OCI-LY7 (cell line): ENCODE measurements around the gene BASP1. TPM values are rescaled to one million over a fixed set of nuclear protein-coding genes. Genes with fewer than 3 reads are reported as not detected.
A peak's percentile ranks its signal among the peaks of the same experiment; 100 is the strongest.
"Not testable (repeated sequence)": the region's sequence is repeated elsewhere in the genome, so short reads cannot be mapped to it uniquely, and the experiment has no call there.

Source experiments
- BruUV-seq: library from RNA; stranded (reverse); fragments of 400-500 nt; replicated peaks from 2 replicates; lab custom pipeline; 2021; lab: Mats Ljungman, UMichigan
- CTCF ChIA-PET: fragments of 300-600 bp; sonication (Branson Sonifier 250); formaldehyde crosslinking; loops from one replicate; lab custom pipeline; 2022; ENCODE audit warnings: antibody characterized with exemption; ENCODE audit not compliant: unreplicated experiment; lab: Charles Lee
- POLR2A ChIA-PET: fragments of 300-600 bp; sonication (Branson Sonifier 250); formaldehyde crosslinking; loops from one replicate; lab custom pipeline; 2022; ENCODE audit warnings: antibody characterized with exemption; lab: Charles Lee
- DNase-seq: peaks from one replicate; pipeline ENCODE4 v3.0.0-alpha.2; 2015; ENCODE audit warnings: low spot score
- H2AFZ ChIP-seq: fragments of 200-600 bp; sonication (generic), shearing (Covaris generic); 2 replicates; pipeline ENCODE4 v1.6.1; 2014; ENCODE audit warnings: mild to moderate bottlenecking, antibody characterized with exemption, low read length, moderate library complexity
- H3K27ac ChIP-seq: fragments of 200-600 bp; sonication (generic); 2 replicates; pipeline ENCODE4 v1.5.1; 2014; ENCODE audit warnings: mixed run types, low read depth, mild to moderate bottlenecking, moderate library complexity, low read length, inconsistent platforms; ENCODE audit not compliant: poor library complexity, severe bottlenecking
- H3K36me3 ChIP-seq: fragments of 200-600 bp; sonication (generic); 2 replicates; pipeline ENCODE4 v1.6.1; 2014; ENCODE audit warnings: mild to moderate bottlenecking, antibody characterized with exemption, low read length, moderate library complexity, mixed read lengths; ENCODE audit not compliant: insufficient read depth
- H3K4me1 ChIP-seq: fragments of 200-600 bp; sonication (generic); 2 replicates; pipeline ENCODE4 v1.5.1; 2014; ENCODE audit warnings: mild to moderate bottlenecking, low read length; ENCODE audit not compliant: insufficient read depth, poor library complexity, severe bottlenecking
- H3K4me2 ChIP-seq: fragments of 200-600 bp; sonication (generic); 2 replicates; pipeline ENCODE4 v1.6.1; 2014; ENCODE audit warnings: mild to moderate bottlenecking, low read length
- H3K4me3 ChIP-seq: fragments of 200-600 bp; sonication (generic); 2 replicates; pipeline ENCODE4 v1.5.1; 2014; ENCODE audit warnings: mild to moderate bottlenecking, low read depth, low read length; ENCODE audit not compliant: poor library complexity, severe bottlenecking
- H3K79me2 ChIP-seq: fragments of 200-600 bp; sonication (generic); 2 replicates; pipeline ENCODE4 v1.6.1; 2016; ENCODE audit warnings: low read depth, mild to moderate bottlenecking, low read length, moderate library complexity, mixed read lengths; ENCODE audit not compliant: insufficient read depth
- H3K9me2 ChIP-seq: fragments of 200-600 bp; sonication (generic); 2 replicates; pipeline ENCODE4 v1.6.1; 2016; ENCODE audit warnings: mild to moderate bottlenecking, low read length, mixed read lengths; ENCODE audit not compliant: insufficient read depth
- H3K9me3 ChIP-seq: fragments of 200-600 bp; sonication (generic); 2 replicates; pipeline ENCODE4 v1.6.1; 2014; ENCODE audit warnings: mild to moderate bottlenecking, mixed run types, low read length, mixed read lengths
- H4K20me1 ChIP-seq: fragments of 200-600 bp; sonication (generic); 2 replicates; pipeline ENCODE4 v1.6.1; 2014; ENCODE audit warnings: mild to moderate bottlenecking, antibody characterized with exemption, low read length, moderate library complexity, mixed read lengths; ENCODE audit not compliant: insufficient read depth
- EZH2phosphoT487 ChIP-seq: fragments of 200-600 bp; sonication (generic); IDR thresholded peaks from 2 replicates; pipeline ENCODE4 v1.6.1; 2018; ENCODE audit warnings: low read depth, borderline replicate concordance, mild to moderate bottlenecking, mixed run types, antibody characterized with exemption, low read length, moderate library complexity, mixed read lengths
- intact Hi-C: fragments of 100-400 bp; cut with micrococcal nuclease; formaldehyde crosslinking; loops from one replicate; pipeline ENCODE4 v1.10.0; 2022; ENCODE audit not compliant: unreplicated experiment
- total RNA-seq, 2 experiments: library from RNA; depleted of rRNA in 1 of 2; stranded (reverse); fragments of >200 nt in 1 of 2; shearing (Covaris generic) in 1 of 2; gene quantifications; 2 replicates each; pipeline ENCODE4 v1.2.3, GENCODE V29; 2014 to 2022
- TF ChIP-seq, protein P1 (sequence below): fragments of 200-600 bp; sonication (generic); conservative IDR thresholded peaks from 2 replicates; pipeline ENCODE4 v1.5.1; 2014; ENCODE audit warnings: mild to moderate bottlenecking, antibody characterized with exemption, low read length, moderate library complexity, mixed read lengths

Gene BASP1
- total RNA-seq, 2 experiments from 2014 or later = 23.4 to 64.8 TPM

DNA sequence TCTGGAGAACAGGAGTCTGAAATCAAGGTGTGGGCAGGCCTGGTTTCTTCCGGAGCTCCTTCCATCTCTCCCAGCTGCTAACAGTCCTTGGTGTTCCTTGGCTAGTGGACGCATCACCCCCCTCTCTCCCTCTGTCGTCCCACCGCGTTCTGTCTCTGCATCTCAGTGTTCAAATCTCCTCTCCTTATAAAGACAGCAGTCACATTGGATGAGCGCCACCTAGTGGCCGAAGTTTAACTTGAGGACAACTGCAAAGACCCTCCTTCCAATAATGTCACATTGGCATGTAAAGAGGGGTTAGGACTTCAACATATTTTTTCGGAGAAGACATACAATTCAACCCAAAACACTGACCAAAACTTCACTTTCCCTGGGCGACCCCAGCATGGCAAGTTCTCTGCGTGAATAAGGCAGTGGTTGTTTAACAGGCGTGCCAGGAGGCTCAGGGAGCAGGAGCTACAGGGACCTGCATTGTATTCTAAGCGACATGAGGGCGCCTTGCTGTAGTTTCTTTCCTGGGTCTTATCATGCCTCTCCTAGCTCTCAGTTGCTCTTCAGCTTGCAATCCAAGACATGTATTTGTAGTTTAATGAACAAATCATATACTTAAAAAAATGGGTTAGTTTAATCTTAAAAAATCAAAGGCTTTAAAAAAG is 27.9 kb upstream of the BASP1 start:
- no peaks in the 10 kb centered on the region for H3K79me2 ChIP-seq
- no peak overlapping the region for H3K4me2 ChIP-seq
- ChIA-PET POLR2A (no interaction called here), CTCF (no interaction called here)
- no peak for TF ChIP-seq EZH2phosphoT487
- TF ChIP-seq, protein P1, sequence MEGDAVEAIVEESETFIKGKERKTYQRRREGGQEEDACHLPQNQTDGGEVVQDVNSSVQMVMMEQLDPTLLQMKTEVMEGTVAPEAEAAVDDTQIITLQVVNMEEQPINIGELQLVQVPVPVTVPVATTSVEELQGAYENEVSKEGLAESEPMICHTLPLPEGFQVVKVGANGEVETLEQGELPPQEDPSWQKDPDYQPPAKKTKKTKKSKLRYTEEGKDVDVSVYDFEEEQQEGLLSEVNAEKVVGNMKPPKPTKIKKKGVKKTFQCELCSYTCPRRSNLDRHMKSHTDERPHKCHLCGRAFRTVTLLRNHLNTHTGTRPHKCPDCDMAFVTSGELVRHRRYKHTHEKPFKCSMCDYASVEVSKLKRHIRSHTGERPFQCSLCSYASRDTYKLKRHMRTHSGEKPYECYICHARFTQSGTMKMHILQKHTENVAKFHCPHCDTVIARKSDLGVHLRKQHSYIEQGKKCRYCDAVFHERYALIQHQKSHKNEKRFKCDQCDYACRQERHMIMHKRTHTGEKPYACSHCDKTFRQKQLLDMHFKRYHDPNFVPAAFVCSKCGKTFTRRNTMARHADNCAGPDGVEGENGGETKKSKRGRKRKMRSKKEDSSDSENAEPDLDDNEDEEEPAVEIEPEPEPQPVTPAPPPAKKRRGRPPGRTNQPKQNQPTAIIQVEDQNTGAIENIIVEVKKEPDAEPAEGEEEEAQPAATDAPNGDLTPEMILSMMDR = peak; percentile 94
- H4K20me1 ChIP-seq = no peaks in the 10 kb centered on the region
- BruUV-seq = no TSS peak
- peak; percentile 82 for DNase-seq
- H3K9me3 ChIP-seq = no peaks in the 10 kb centered on the region
- no peak overlapping the region for H3K27ac ChIP-seq
- H2AFZ ChIP-seq = no peak overlapping the region
- H3K4me1 ChIP-seq = no peaks in the 10 kb centered on the region
- H3K4me3 ChIP-seq = no peak overlapping the region
- intact Hi-C loops = loop anchor here (1.0 to 5.0 kb wide), 2 partner anchors 252 to 398 kb away; partner anchors contain the start of gene MYO10
- no peaks in the 10 kb centered on the region for H3K9me2 ChIP-seq
- no peaks in the 10 kb centered on the region for H3K36me3 ChIP-seq

DNA sequence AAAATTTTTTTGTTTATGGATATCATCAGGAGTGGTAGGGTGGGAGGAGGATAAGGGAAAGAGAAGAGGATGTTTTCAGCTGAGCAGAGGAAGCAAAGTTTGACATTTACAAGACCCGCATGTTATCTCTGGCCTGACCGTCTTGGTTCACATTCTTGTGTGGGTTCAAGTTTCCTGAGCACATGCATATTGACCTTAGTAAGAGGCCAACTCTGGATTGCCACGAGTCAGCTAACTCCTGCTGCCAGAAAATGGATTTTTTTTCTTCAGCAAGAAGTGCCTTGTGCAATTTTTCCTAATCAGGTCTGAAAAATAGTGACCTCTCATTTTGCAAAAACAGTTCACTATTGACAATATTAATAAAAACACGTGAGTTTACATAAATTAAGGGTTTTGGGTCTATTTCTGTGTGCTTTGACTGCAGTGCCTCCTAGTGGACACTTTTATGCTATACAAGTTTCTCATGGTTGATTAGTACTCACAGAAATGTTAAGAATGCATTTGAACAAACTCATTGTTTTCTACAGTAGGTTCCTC is 27.1 kb upstream of the BASP1 start:
- Histone ChIP-seq H3K36me3 (no peaks in the 10 kb centered on the region), H3K79me2 (no peaks in the 10 kb centered on the region), H3K27ac (no peak overlapping the region), H4K20me1 (no peaks in the 10 kb centered on the region), H3K4me2 (no peak overlapping the region), H3K4me3 (no peak overlapping the region), H3K9me2 (no peaks in the 10 kb centered on the region), H2AFZ (no peak overlapping the region), H3K9me3 (no peaks in the 10 kb centered on the region), H3K4me1 (no peaks in the 10 kb centered on the region)
- intact Hi-C loops = no loop called here
- TF ChIP-seq, protein P1 = peak; percentile 97
- TF ChIP-seq EZH2phosphoT487 = no peak
- DNase-seq = peak; percentile 50
- ChIA-PET CTCF (no interaction called here), POLR2A (no interaction called here)
- BruUV-seq = no TSS peak

DNA sequence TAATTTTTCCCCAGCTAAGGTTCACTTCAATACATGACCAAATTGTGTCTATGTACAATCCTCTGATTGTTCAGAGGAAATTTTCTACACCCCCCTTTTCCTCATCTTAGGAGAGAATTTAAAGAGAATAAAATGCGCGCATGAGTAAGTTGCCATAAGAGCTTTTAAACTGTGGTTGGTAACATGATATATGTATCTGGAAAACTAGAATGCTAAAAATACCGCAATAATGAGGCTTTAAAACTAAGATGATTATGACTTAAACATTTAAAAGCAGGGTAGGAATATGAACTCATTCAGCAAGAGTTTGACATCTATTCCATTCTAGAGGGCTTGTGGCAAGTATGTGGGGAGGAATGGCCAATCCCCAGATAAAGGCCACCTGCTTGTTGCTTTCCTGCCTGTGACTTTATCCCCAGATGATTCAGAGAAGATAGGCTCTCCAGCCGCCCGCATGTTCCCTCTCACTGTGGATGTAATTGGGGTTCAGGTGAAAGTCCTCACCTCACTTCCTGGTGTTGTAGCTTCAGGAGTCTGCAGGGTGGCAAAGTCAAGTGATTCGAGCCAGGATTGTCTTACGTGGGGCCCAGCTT is 26.5 kb upstream of the BASP1 start:
- Histone ChIP-seq H3K79me2 (no peaks in the 10 kb centered on the region), H3K4me1 (no peaks in the 10 kb centered on the region), H4K20me1 (no peaks in the 10 kb centered on the region), H3K36me3 (no peaks in the 10 kb centered on the region), H3K9me3 (no peaks in the 10 kb centered on the region), H3K4me2 (no peak overlapping the region), H2AFZ (no peak overlapping the region), H3K27ac (no peak overlapping the region), H3K9me2 (no peaks in the 10 kb centered on the region), H3K4me3 (no peak overlapping the region)
- intact Hi-C loops = no loop called here
- POLR2A ChIA-PET = no interaction called here
- no peak for TF ChIP-seq EZH2phosphoT487
- TF ChIP-seq, protein P1 = peak; percentile 45
- CTCF ChIA-PET = no interaction called here
- DNase-seq = no peak
- no TSS peak for BruUV-seq

DNA sequence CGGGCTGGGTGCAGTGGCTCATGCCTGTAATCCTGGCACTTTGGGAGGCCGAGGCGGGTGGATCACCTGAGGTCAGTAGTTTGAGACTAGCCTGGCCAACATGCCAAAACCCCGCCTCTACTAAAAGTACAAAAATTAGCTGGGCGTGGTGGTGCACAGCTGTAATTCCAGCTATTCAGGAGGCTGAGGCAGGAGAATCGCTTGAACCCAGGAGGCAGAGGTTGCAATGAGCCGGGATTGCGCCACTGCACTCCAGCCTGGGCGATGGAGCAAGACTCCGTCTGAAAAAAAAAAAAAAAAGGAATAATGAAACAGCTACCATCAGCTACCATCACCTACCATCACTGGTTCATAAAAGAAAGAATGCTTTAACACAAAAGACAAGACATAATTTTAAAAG is 25.9 kb upstream of the BASP1 start:
- DNase-seq, H3K36me3 ChIP-seq, H3K4me3 ChIP-seq, H3K79me2 ChIP-seq, H3K9me3 ChIP-seq, H3K4me1 ChIP-seq, H2AFZ ChIP-seq, POLR2A ChIA-PET, H3K27ac ChIP-seq, H4K20me1 ChIP-seq, H3K4me2 ChIP-seq, H3K9me2 ChIP-seq, intact Hi-C loops, BruUV-seq: not testable (repeated sequence)
- CTCF ChIA-PET = interaction anchor here (0.6 kb wide), 1 partner anchor 43 kb away, joined by 4 read pairs; no protein-coding TSS in a partner anchor
